GM19035 (cell line): ENCODE results near the gene ZBTB34.
"Not testable (repeated sequence)": the region's sequence is repeated elsewhere in the genome, so short reads cannot be mapped to it uniquely, and the experiment has no call there.

Source experiments
- ATAC-seq: cut with Tn5 transposase; IDR thresholded peaks from one replicate; pipeline ENCODE4 v1.9.1; 2021; ENCODE audit not compliant: unreplicated experiment

ZBTB34 gene

GRCh38 chr9:126860077-126860756 is at the start of gene ZBTB34:
ZBTB34 (plus strand) TSS chr9:126860639; CDS start chr9:126879400, 18,761 bp downstream.
- ATAC-seq: peak; percentile 71

- ATAC-seq: no peak
Measured at GRCh38 chr9:126813072-126813471, 47.4 kb upstream of the ZBTB34 start.

GRCh38 chr9:126814091-126814490 is 46.3 kb upstream of the ZBTB34 start:
- no peak for ATAC-seq

GRCh38 chr9:126817615-126818014 is 42.8 kb upstream of the ZBTB34 start:
- not testable (repeated sequence) for ATAC-seq

GRCh38 chr9:126818482-126818881 is 42.0 kb upstream of the ZBTB34 start:
- ATAC-seq: no peak

- no peak for ATAC-seq
Measured at GRCh38 chr9:126819482-126819881, 41.0 kb upstream of the ZBTB34 start.

GRCh38 chr9:126822278-126822677 is 38.2 kb upstream of the ZBTB34 start:
- no peak for ATAC-seq

GRCh38 chr9:126822873-126823272 is 37.6 kb upstream of the ZBTB34 start:
- no peak for ATAC-seq

- ATAC-seq: not testable (repeated sequence)
Measured at GRCh38 chr9:126824052-126824451, 36.4 kb upstream of the ZBTB34 start.

GRCh38 chr9:126827227-126827626 is 33.2 kb upstream of the ZBTB34 start:
- no peak for ATAC-seq

GRCh38 chr9:126829035-126829434 is 31.4 kb upstream of the ZBTB34 start:
- no peak for ATAC-seq

- no peak for ATAC-seq
Measured at GRCh38 chr9:126830827-126831226, 29.6 kb upstream of the ZBTB34 start.

- no peak for ATAC-seq
Measured at GRCh38 chr9:126832440-126832839, 28.0 kb upstream of the ZBTB34 start.

- ATAC-seq: no peak
Measured at GRCh38 chr9:126833020-126833419, 27.4 kb upstream of the ZBTB34 start.

- no peak for ATAC-seq
Measured at GRCh38 chr9:126833710-126834345, 26.6 kb upstream of the ZBTB34 start.

GRCh38 chr9:126834672-126835071 is 25.8 kb upstream of the ZBTB34 start:
- no peak for ATAC-seq

- no peak for ATAC-seq
Measured at GRCh38 chr9:126836216-126836615, 24.2 kb upstream of the ZBTB34 start.

GRCh38 chr9:126838055-126838811 is 22.2 kb upstream of the ZBTB34 start:
- ATAC-seq: peak; percentile 14

- peak; percentile 47 for ATAC-seq
Measured at GRCh38 chr9:126838895-126839294, 21.5 kb upstream of the ZBTB34 start.

GRCh38 chr9:126839301-126839700 is 21.1 kb upstream of the ZBTB34 start:
- ATAC-seq: peak; percentile 11

GRCh38 chr9:126842220-126842842 is 18.1 kb upstream of the ZBTB34 start:
- ATAC-seq: no peak
